HFF-Myc (cell line): ENCODE data around the gene CDH18.

Source experiments
- DNase-seq: peaks from one replicate; pipeline ENCODE4 v3.0.0-alpha.2; 2011; ENCODE audit warnings: low read depth; ENCODE audit errors: extremely low read depth
- H3K4me3 ChIP-seq: replicated peaks from 2 replicates; pipeline ENCODE4 v1.5.1; 2011; ENCODE audit warnings: low read depth, mild to moderate bottlenecking, control low read depth, low read length
- CTCF ChIP-seq: IDR thresholded peaks from 2 replicates; pipeline ENCODE4 v1.5.1; 2012; ENCODE audit warnings: mild to moderate bottlenecking, low read depth, low read length, control low read depth; ENCODE audit errors: missing control alignments

CDH18 gene

GRCh38 chr5:19866090-19866450 lies 121.9 kb downstream of the CDH18 start:
- DNase-seq, result no peak
- TF ChIP-seq CTCF, result no peak
- no peak overlapping the region for H3K4me3 ChIP-seq

GRCh38 chr5:19865336-19866089 lies 122.5 kb downstream of the CDH18 start:
- H3K4me3 ChIP-seq, result no peak overlapping the region
- TF ChIP-seq CTCF, result no peak
- DNase-seq, result no peak

GRCh38 chr5:19862711-19863110 lies 125.3 kb downstream of the CDH18 start:
- no peak for TF ChIP-seq CTCF
- H3K4me3 ChIP-seq, result no peak overlapping the region
- no peak for DNase-seq

- no peak for TF ChIP-seq CTCF
- H3K4me3 ChIP-seq, result no peak overlapping the region
- DNase-seq, result no peak
Observed at GRCh38 chr5:19859020-19859419, 129.0 kb downstream of the CDH18 start.

- no peak for TF ChIP-seq CTCF
- DNase-seq, result no peak
Observed at GRCh38 chr5:19855931-19856330, 132.1 kb downstream of the CDH18 start.

GRCh38 chr5:19855453-19855852 lies 132.5 kb downstream of the CDH18 start:
- DNase-seq, result no peak
- TF ChIP-seq CTCF, result no peak
- H3K4me3 ChIP-seq, result no peak overlapping the region

More at GRCh38 chr5:19855931-19856330, 132.1 kb downstream of the CDH18 start:
- H3K4me3 ChIP-seq, result no peak overlapping the region

- TF ChIP-seq CTCF, result no peak
- no peak for DNase-seq
- H3K4me3 ChIP-seq, result no peak overlapping the region
Observed at GRCh38 chr5:19855031-19855430, 133.0 kb downstream of the CDH18 start.
